K562 (cell line): ENCODE data around the gene PDE11A. TPM values are rescaled to one million over a fixed set of nuclear protein-coding genes. Genes with fewer than 3 reads are reported as not detected.
A peak's percentile ranks its signal among the peaks of the same experiment; 100 is the strongest.

Experiments
- CTBP1 ChIP-seq: fragments of 450-650 bp; IDR thresholded peaks from 2 replicates; pipeline ENCODE4 v1.6.1; 2016; ENCODE audit warnings: borderline replicate concordance
- DEAF1 ChIP-seq: fragments of 450-650 bp; formaldehyde crosslinking; IDR thresholded peaks from 2 replicates; pipeline ENCODE4 v1.4.0; 2020; ENCODE audit warnings: mild to moderate bottlenecking, moderate library complexity
- ETV5 ChIP-seq: sonication (generic); formaldehyde crosslinking; IDR thresholded peaks from 2 replicates; pipeline ENCODE4 v1.4.0; 2020; ENCODE audit warnings: low read depth, mild to moderate bottlenecking, missing genetic modification reagents
- GMEB1 ChIP-seq: fragments of 250-450 bp; sonication (Bioruptor Pico); IDR thresholded peaks from 2 replicates; pipeline ENCODE4 v1.4.0; 2020; ENCODE audit warnings: mild to moderate bottlenecking
- GTF2E2 ChIP-seq: fragments of 200-800 bp; sonication (Bioruptor generic); IDR thresholded peaks from 2 replicates; pipeline ENCODE4 v1.6.1; 2016; ENCODE audit warnings: missing genetic modification characterization, missing compliant biosample characterization
- HMG20B ChIP-seq: fragments of 250-450 bp; sonication (Bioruptor Pico); IDR thresholded peaks from 2 replicates; pipeline ENCODE4 v1.5.0; 2021; ENCODE audit warnings: mild to moderate bottlenecking
- KDM2B ChIP-seq: fragments of 250-450 bp; sonication (Bioruptor Pico); IDR thresholded peaks from 2 replicates; pipeline ENCODE4 v1.8.0; 2021; ENCODE audit warnings: mild to moderate bottlenecking, moderate library complexity
- MAFK ChIP-seq: IDR thresholded peaks from 2 replicates; pipeline ENCODE4 v1.6.1; 2011; ENCODE audit warnings: low read length, improper control_type of control experiment
- NRF1 ChIP-seq, 2 experiments: fragments of 450-650 bp; IDR thresholded peaks in 1 of 2; conservative IDR thresholded peaks in 1 of 2; 2 replicates each; pipeline ENCODE4 v1.6.1; 2014; ENCODE audit warnings: mild to moderate bottlenecking in 2 of 2
- TEAD1 ChIP-seq, 2 experiments: fragments of 450-650 bp in 1 of 2; sonication (generic) in 1 of 2; formaldehyde crosslinking; IDR thresholded peaks; 2 replicates each; pipeline versions ENCODE4 v1.4.0 to v1.8.0; 2020 to 2022; ENCODE audit warnings: mild to moderate bottlenecking in 2 of 2, missing genetic modification reagents in 1 of 2
- WHSC1 ChIP-seq: IDR thresholded peaks from one replicate; pipeline ENCODE4 v1.6.1; 2012; ENCODE audit warnings: low read length, control low read depth, inconsistent platforms
- ZNF584 ChIP-seq: fragments of 200-800 bp; sonication (Bioruptor generic); IDR thresholded peaks from 2 replicates; pipeline ENCODE4 v1.6.1; 2016; ENCODE audit warnings: low read depth, mild to moderate bottlenecking, missing genetic modification characterization, missing compliant biosample characterization
- ZNF79 ChIP-seq: fragments of 250-450 bp; sonication (Bioruptor Pico); IDR thresholded peaks from 2 replicates; pipeline ENCODE4 v1.4.0; 2020; ENCODE audit warnings: low read depth, mild to moderate bottlenecking, moderate library complexity
- polyA plus RNA-seq, 8 experiments: library from polyadenylated mRNA; depleted of rRNA in 4 of 8; stranded (reverse) in 5 of 8; unstranded in 3 of 8; fragments of >200 nt; fragmentation: Nextera tagmentation in 2 of 8; fragmentation: Illumina TruSeq in 1 of 8; extraction: Ambion mirVana in 2 of 8; extraction: Trizol in 1 of 8; gene quantifications; 2 replicates each; pipeline versions ENCODE4 v1.2.1 to v1.2.3, GENCODE V29; 2011 to 2014; ENCODE audit warnings: inconsistent platforms in 1 of 8, missing spikeins in 1 of 8
- total RNA-seq, 7 experiments: library from RNA; depleted of rRNA in 6 of 7; stranded (reverse); fragments of >200 nt in 6 of 7; fragmentation: Illumina TruSeq in 2 of 7; extraction: Trizol in 2 of 7; gene quantifications; 2 replicates each; pipeline versions ENCODE4 v1.2.1 to v1.2.3, GENCODE V29; 2011 to 2021; ENCODE audit warnings: low replicate concordance in 1 of 7

Gene PDE11A
- total and polyA plus RNA-seq, 9 of the 15 experiments (the other 6 are each of a cell fraction or from before 2014, with no cell fraction given), result 3.2 to 22.1 (median 5.7) TPM

GRCh38 chr2:177906041-177906718 lies 166.4 kb downstream of the PDE11A start (continued):
- TF ChIP-seq GTF2E2 (tag) (no peak), WHSC1 (no peak), GMEB1 (CRISPR knock-in tag) (peak; percentile 84), DEAF1 (peak; percentile 60), MAFK (peak; percentile 20; the same call in 1 of the 2 replicates), ETV5 (CRISPR knock-in tag) (no peak), NRF1 (conservative IDR thresholded peaks at IDR 0.05 in 1 of 2, IDR thresholded peaks at IDR 0.05 in 1 of 2) (peak; percentile 57 to 70; a peak in 3 of 4 replicates), TEAD1 (CRISPR knock-in tag; IDR thresholded peaks at IDR 0.05) (peak in 1 of 2 experiments; percentile 59; a peak in 1 of 4 replicates), ZNF584 (CRISPR knock-in tag) (0 out of 2 replicates have a peak, but pooled peaks have one; percentile 34), KDM2B (no peak), CTBP1 (peak; percentile 40; the same call in 1 of the 2 replicates), HMG20B (CRISPR knock-in tag) (no peak), ZNF79 (CRISPR knock-in tag) (0 out of 2 replicates have a peak, but pooled peaks have one; percentile 27)
